Stomach smooth muscle (tissue), 2 donors: ENCODE results near the gene CDC42BPA.
A peak's percentile ranks its signal among the peaks of the same experiment; 100 is the strongest.

ENCODE experiments used
- H3K27ac ChIP-seq: one replicate; pipeline ENCODE4 v1.7.0; 2013; ENCODE audit warnings: mild to moderate bottlenecking, low read length, inconsistent platforms
- H3K27me3 ChIP-seq, 2 donors: one replicate each; pipeline ENCODE4 v1.7.0; 2013; ENCODE audit warnings: low read length in 2 of 2; ENCODE audit not compliant: insufficient read depth in 2 of 2, control insufficient read depth in 1 of 2
- H3K36me3 ChIP-seq, 2 donors: one replicate each; pipeline ENCODE4 v1.7.0; 2013; ENCODE audit warnings: low read length in 2 of 2; ENCODE audit not compliant: control insufficient read depth in 2 of 2, insufficient read depth in 2 of 2
- H3K4me1 ChIP-seq: one replicate; pipeline ENCODE4 v1.7.0; 2013; ENCODE audit warnings: low read length; ENCODE audit not compliant: control insufficient read depth, insufficient read depth
- H3K4me3 ChIP-seq, 2 donors: one replicate each; pipeline ENCODE4 v1.7.0; 2013; ENCODE audit warnings: low read length in 2 of 2
- H3K9ac ChIP-seq, 2 donors: one replicate each; pipeline ENCODE4 v1.7.0; 2013; ENCODE audit warnings: low read length in 2 of 2, mild to moderate bottlenecking in 1 of 2
- H3K9me3 ChIP-seq, 2 donors: one replicate each; pipeline ENCODE4 v1.7.0; 2013; ENCODE audit warnings: low read length in 2 of 2; ENCODE audit not compliant: control insufficient read depth in 2 of 2
- donor health status: healthy.
- donor health status: Pancreatic carcinoma.

CDC42BPA gene

GRCh38 chr1:227305894-227306626 is 12.2 kb downstream of the CDC42BPA start:
- Histone ChIP-seq H3K4me3 (no peak overlapping the region), H3K4me1 (no peaks in the 10 kb centered on the region), H3K9me3 (no peaks in the 10 kb centered on the region), H3K27me3 (no peaks in the 10 kb centered on the region), H3K36me3 (no peaks in the 10 kb centered on the region), H3K27ac (no peak overlapping the region), H3K9ac (no peak overlapping the region)

GRCh38 chr1:227304665-227305064 is 13.6 kb downstream of the CDC42BPA start:
- no peaks in the 10 kb centered on the region for H3K9me3 ChIP-seq
- no peaks in the 10 kb centered on the region for H3K4me1 ChIP-seq

GRCh38 chr1:227303662-227304061 is 14.6 kb downstream of the CDC42BPA start:
- Histone ChIP-seq H3K4me3 (no peak overlapping the region), H3K4me1 (peaks cover 2% of the 10 kb centered on the region), H3K9me3 (no peaks in the 10 kb centered on the region), H3K36me3 (no peaks in the 10 kb centered on the region), H3K9ac (no peak overlapping the region), H3K27me3 (no peaks in the 10 kb centered on the region), H3K27ac (no peak overlapping the region)

More at GRCh38 chr1:227304665-227305064, 13.6 kb downstream of the CDC42BPA start:
- Histone ChIP-seq H3K27ac (no peak overlapping the region), H3K4me3 (no peak overlapping the region), H3K27me3 (no peaks in the 10 kb centered on the region), H3K9ac (no peak overlapping the region), H3K36me3 (no peaks in the 10 kb centered on the region)

GRCh38 chr1:227300682-227301081 is 17.6 kb downstream of the CDC42BPA start:
- Histone ChIP-seq H3K9ac (no peak overlapping the region), H3K4me1 (peaks cover 2% of the 10 kb centered on the region), H3K9me3 (no peaks in the 10 kb centered on the region), H3K36me3 (no peaks in the 10 kb centered on the region), H3K27me3 (no peaks in the 10 kb centered on the region), H3K27ac (no peak overlapping the region), H3K4me3 (no peak overlapping the region)

- no peaks in the 10 kb centered on the region for H3K9me3 ChIP-seq
- peaks cover 2% of the 10 kb centered on the region for H3K4me1 ChIP-seq
- H3K9ac ChIP-seq = no peak overlapping the region
- H3K27ac ChIP-seq = no peak overlapping the region
- H3K4me3 ChIP-seq = no peak overlapping the region
- H3K36me3 ChIP-seq = no peaks in the 10 kb centered on the region
- no peaks in the 10 kb centered on the region for H3K27me3 ChIP-seq
Measured at GRCh38 chr1:227299688-227300087, 18.6 kb downstream of the CDC42BPA start.

- no peak overlapping the region for H3K27ac ChIP-seq
- peaks cover 2% of the 10 kb centered on the region for H3K4me1 ChIP-seq
- no peaks in the 10 kb centered on the region for H3K27me3 ChIP-seq
- no peaks in the 10 kb centered on the region for H3K9me3 ChIP-seq
- no peak overlapping the region for H3K4me3 ChIP-seq
- peak overlapping the region in 1 of 2 donors; percentile 0 for H3K9ac ChIP-seq
- no peaks in the 10 kb centered on the region for H3K36me3 ChIP-seq
Measured at GRCh38 chr1:227299241-227299627, 19.1 kb downstream of the CDC42BPA start.

GRCh38 chr1:227298512-227299240 is 19.6 kb downstream of the CDC42BPA start:
- no peak overlapping the region for H3K4me3 ChIP-seq
- H3K27ac ChIP-seq = no peak overlapping the region
- no peaks in the 10 kb centered on the region for H3K27me3 ChIP-seq
- peak overlapping the region in 1 of 2 donors; percentile 0 for H3K9ac ChIP-seq
- no peaks in the 10 kb centered on the region for H3K9me3 ChIP-seq
- H3K36me3 ChIP-seq = no peaks in the 10 kb centered on the region
- H3K4me1 ChIP-seq = peaks cover 2% of the 10 kb centered on the region

GRCh38 chr1:227297073-227297793 is 21.1 kb downstream of the CDC42BPA start:
- no peak overlapping the region for H3K4me3 ChIP-seq
- no peaks in the 10 kb centered on the region for H3K9me3 ChIP-seq
- H3K27ac ChIP-seq = no peak overlapping the region
- H3K36me3 ChIP-seq = no peaks in the 10 kb centered on the region
- H3K9ac ChIP-seq = no peak overlapping the region
- H3K27me3 ChIP-seq = no peaks in the 10 kb centered on the region
- H3K4me1 ChIP-seq = peaks cover 2% of the 10 kb centered on the region

- no peaks in the 10 kb centered on the region for H3K27me3 ChIP-seq
- no peaks in the 10 kb centered on the region for H3K36me3 ChIP-seq
- H3K4me1 ChIP-seq = peaks cover 2% of the 10 kb centered on the region
- H3K4me3 ChIP-seq = no peak overlapping the region
- no peak overlapping the region for H3K27ac ChIP-seq
- no peaks in the 10 kb centered on the region for H3K9me3 ChIP-seq
- no peak overlapping the region for H3K9ac ChIP-seq
Measured at GRCh38 chr1:227295609-227296008, 22.7 kb downstream of the CDC42BPA start.

- no peak overlapping the region for H3K27ac ChIP-seq
- H3K9ac ChIP-seq = no peak overlapping the region
- no peaks in the 10 kb centered on the region for H3K9me3 ChIP-seq
- H3K4me1 ChIP-seq = no peaks in the 10 kb centered on the region
- no peaks in the 10 kb centered on the region for H3K36me3 ChIP-seq
- no peak overlapping the region for H3K4me3 ChIP-seq
- no peaks in the 10 kb centered on the region for H3K27me3 ChIP-seq
Measured at GRCh38 chr1:227285745-227286144, 32.5 kb downstream of the CDC42BPA start.
